Choroid plexus epithelial cell (primary cell): ENCODE results near the gene TRAPPC10.

ENCODE experiments used
- DNase-seq: peaks from one replicate; pipeline ENCODE4 v3.0.0-alpha.2; 2010; ENCODE audit warnings: low read depth
- H3K4me3 ChIP-seq: 2 replicates; pipeline ENCODE4 v1.5.1; 2011; ENCODE audit warnings: low read depth, mild to moderate bottlenecking, control low read depth, low read length, moderate library complexity
- TF ChIP-seq, protein P1 (sequence below): conservative IDR thresholded peaks from 2 replicates; pipeline ENCODE4 v1.5.1; 2011; ENCODE audit warnings: low read depth, mild to moderate bottlenecking, control low read depth, inconsistent platforms, low read length, moderate library complexity

TRAPPC10 gene

DNA sequence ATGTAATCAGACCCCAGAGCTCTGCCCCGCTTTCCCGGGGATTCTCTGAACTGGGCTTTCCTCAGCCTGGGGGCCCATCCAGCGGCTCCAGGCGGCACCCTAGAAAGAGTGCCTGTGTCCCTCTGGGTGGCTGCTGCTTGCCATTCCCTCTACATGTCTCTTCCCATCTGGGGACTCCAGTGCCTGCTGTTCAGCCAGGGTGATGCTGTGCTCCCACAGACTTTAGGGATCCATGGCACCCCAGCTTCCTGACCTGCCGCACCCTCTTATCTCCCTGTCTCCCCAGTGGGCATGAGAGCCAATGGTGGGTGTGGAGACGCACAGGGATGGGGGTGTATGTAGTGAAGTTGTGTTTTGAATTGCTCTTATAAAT lies 16.2 kb downstream of the TRAPPC10 start:
- TF ChIP-seq, protein P1, sequence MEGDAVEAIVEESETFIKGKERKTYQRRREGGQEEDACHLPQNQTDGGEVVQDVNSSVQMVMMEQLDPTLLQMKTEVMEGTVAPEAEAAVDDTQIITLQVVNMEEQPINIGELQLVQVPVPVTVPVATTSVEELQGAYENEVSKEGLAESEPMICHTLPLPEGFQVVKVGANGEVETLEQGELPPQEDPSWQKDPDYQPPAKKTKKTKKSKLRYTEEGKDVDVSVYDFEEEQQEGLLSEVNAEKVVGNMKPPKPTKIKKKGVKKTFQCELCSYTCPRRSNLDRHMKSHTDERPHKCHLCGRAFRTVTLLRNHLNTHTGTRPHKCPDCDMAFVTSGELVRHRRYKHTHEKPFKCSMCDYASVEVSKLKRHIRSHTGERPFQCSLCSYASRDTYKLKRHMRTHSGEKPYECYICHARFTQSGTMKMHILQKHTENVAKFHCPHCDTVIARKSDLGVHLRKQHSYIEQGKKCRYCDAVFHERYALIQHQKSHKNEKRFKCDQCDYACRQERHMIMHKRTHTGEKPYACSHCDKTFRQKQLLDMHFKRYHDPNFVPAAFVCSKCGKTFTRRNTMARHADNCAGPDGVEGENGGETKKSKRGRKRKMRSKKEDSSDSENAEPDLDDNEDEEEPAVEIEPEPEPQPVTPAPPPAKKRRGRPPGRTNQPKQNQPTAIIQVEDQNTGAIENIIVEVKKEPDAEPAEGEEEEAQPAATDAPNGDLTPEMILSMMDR: no peak
- H3K4me3 ChIP-seq: no peak overlapping the region
- DNase-seq: no peak

DNA sequence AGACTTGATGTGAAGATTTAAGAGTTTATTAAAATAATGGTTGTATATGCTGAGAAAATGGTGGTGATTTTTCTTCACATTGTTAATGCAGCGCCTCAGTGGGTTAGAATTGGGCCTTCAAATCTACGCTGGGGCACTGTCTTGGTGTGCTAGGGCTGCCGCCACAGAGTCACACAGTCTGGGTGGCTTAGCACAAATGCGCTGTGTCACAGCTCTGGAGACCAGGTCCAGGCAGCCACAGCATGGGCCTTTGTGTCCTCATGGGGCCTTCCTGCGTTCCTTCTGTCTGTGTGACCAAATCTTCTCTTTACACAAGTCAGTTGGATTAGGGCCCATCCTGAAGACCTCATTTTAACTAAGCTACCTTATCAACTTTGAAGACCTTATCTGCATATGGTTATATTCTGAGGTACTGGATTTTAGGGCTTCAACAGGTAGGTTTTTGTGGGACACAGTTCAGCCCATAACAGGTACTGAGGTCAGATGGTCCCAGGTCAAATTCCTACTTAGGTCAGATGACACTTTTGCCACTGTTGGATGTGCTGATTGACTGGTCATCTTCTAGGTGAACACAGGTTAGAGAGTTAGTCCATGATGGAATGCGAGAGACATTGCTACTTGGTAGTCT lies 17.5 kb downstream of the TRAPPC10 start:
- TF ChIP-seq, protein P1: no peak
- H3K4me3 ChIP-seq: no peak overlapping the region
- no peak for DNase-seq

DNA sequence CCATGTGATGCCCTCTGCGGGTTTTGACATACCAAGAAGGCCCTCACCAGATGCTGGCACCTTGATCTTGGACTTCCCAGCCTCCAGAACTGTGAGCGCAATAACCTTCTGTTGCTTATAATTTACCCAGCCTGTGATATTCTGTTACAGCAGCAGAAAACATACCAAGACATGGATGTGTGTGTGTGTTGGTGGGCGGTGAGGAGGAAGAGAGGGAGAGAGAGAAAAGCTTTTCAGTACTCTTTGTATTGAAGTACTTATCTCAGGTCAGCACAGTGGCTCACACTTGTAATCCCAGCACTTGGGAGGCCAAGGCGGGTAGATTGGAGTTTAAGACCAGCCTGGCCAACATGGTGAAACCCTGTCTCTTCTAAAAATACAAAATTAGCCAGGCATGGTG lies 23.1 kb downstream of the TRAPPC10 start:
- TF ChIP-seq, protein P1: no peak
- H3K4me3 ChIP-seq: no peak overlapping the region
- DNase-seq: no peak

DNA sequence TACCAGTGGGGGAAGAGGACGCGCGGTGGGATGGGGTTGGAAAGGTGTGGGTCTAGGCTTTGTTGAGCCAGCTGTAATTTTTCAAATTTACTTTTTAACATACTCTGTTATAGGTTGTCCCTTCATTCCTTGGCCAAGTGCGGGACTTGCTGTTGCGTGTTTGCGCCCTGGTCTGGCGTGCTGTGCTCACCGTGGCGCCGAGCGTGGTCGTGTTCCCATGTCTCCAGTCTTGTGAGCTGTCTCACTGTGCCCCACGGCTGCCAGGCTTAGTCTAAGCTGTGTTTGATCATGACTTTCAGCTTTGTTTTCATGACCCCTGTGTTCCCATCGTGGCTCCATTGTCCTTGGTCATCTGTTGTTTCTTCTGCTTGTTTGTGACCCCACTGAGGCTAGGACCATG lies 26.0 kb downstream of the TRAPPC10 start:
- no peak for DNase-seq
- TF ChIP-seq, protein P1: no peak
- H3K4me3 ChIP-seq: no peak overlapping the region

DNA sequence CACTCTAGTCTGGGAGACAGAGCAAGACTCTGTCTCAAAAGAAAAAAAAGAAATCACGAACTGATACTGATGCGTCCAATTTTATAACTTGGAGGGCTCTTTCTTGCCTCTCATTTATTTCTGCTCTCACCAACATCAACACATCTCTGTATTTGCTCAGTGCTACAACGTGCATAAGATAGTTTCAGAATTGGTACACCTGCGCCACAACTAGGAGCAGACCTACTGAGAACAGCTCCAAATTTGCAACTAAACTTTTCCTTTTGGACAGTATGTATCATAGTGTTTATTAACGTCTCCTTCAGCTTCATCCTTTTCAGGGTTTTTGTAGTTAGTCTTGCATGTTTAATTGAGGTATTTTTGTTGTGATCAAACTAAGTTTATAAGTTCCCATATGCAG lies 27.7 kb downstream of the TRAPPC10 start:
- no peak for DNase-seq
- TF ChIP-seq, protein P1: no peak
- no peak overlapping the region for H3K4me3 ChIP-seq

DNA sequence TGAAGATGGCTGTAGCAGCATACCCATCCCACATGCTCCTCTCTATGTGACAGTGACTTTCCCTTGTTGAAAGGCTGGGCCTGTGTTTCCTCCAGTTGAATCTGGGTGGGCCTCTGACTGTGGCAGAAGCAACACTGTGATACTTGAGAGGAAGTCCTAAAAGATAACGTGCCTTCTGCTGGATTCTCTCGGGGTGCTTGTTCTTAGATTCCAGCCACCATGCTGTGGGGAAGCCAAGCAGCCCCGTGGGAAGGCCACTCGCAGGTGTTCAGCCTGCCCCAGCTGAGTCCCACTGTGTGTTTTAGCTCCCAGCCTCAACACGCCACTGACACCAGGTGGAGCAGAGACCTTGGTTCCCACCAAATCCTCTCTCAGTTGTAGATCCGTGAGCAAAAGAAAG lies 31.5 kb downstream of the TRAPPC10 start:
- DNase-seq: no peak
- TF ChIP-seq, protein P1: no peak
- H3K4me3 ChIP-seq: no peak overlapping the region

DNA sequence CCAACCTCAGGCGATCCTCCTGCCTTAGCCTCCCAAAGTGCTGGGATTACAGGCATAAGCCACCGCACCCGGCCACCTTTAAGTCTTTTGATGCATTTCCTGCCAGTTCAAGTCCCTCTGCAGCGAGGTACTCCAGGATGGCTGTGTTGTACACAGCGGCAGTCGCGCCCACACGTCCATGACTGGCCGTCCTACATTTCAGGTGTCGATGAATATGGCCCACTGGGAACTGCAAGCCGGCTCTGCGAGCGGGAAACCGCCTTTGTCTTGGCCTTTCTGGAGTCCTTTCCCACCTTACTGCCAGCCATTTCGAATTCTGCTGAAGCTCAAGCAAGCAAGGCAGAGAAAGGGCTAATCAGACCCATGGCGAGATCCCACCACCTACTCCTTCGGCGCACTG lies 34.6 kb downstream of the TRAPPC10 start:
- no peak overlapping the region for H3K4me3 ChIP-seq
- TF ChIP-seq, protein P1: no peak
- DNase-seq: no peak
